HG03108 (cell line): Measurements from ENCODE around the gene PARD3B.

Experiments used
- ATAC-seq: cut with Tn5 transposase; IDR thresholded peaks from one replicate; pipeline ENCODE4 v1.9.1; 2021; ENCODE audit warnings: moderate library complexity; ENCODE audit not compliant: unreplicated experiment

The PARD3B gene

DNA sequence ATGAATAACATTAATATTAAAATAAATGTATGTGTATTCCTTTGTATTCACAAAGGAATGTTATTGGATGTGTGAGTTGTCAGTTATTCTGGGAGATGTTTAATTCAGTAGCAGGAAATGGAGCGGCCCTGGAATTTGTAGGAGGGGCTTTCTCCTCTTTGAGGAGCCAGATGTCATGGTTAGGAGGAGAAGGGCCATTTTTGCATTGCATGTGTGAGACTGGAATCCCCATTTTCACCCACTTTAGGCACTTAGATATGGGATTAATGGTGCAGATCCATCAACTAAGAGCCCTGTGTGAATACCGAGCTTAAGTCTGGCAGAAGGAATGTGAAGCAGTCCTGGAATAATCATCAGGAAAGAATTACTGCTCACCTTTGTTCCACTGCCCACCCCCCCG lies 439.2 kb downstream of the PARD3B start:
- no peak for ATAC-seq

DNA sequence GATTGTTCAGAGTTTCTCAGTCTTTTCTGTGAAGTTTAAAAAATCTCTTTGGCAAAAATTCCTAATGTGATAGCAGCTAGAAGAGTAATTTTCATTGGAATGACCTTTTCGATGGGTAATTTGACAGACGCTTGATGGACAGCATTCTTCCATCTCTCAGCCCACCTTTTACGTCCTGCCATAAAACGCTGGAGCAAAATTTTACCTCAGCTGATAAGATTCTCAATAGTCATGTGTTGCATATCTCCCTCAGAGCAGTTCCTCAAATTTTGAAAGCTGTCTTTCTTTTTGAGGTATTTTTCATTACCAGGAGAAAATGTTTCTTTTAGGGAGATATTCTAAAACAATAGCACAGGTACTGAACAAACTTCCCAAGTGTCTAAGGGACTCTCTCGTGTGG lies 441.4 kb downstream of the PARD3B start:
- ATAC-seq, result no peak

- no peak for ATAC-seq
Measured at GRCh38 chr2:204988836-204989235, 443.6 kb downstream of the PARD3B start.

- no peak for ATAC-seq
Measured at GRCh38 chr2:204989877-204990276, 444.6 kb downstream of the PARD3B start.

- ATAC-seq, result no peak
Measured at GRCh38 chr2:205001300-205001966, 456.2 kb downstream of the PARD3B start.

- ATAC-seq, result no peak
Measured at GRCh38 chr2:205002390-205002789, 457.1 kb downstream of the PARD3B start.

DNA sequence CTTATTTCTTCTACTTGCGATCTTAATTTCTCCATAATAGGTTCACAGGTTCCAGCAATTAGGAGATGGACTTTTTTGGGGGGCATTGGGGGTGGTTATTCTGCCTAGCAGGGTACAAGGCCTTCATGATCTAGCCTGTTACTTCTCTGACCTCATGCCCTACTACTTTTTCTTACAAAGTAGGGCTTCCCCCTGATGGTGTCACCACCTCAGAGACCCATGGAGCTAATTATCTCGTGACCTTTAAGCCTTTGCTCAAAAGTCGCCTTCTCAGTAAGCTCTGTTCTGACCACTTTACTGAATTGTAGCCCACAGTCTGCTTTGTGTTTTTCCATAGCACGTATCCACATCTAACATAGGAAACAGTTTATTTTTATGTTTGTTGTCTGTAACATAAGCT lies 458.0 kb downstream of the PARD3B start:
- no peak for ATAC-seq

DNA sequence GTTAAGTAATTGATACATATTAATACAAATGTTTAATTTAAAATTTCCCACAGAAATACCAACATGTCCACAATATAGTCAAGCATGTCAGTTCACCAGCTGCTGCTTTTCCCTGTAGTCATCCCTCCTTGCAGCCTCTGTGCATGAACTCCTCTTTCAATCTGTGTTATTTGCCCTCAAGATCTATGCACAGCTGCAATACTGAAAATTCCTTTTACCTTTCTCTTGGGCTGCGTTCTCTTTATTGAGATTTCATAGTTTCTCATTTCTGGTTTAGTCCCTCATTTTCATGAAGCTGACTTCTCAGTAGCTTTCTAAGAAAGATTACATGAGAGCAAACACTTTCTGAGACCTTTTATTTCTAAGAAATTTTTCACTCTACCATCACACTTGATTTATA lies 464.9 kb downstream of the PARD3B start:
- ATAC-seq, result no peak

- ATAC-seq, result no peak
Measured at GRCh38 chr2:205011031-205011430, 465.8 kb downstream of the PARD3B start.

GRCh38 chr2:205012961-205013360 lies 467.7 kb downstream of the PARD3B start:
- ATAC-seq, result no peak

GRCh38 chr2:205013586-205013985 lies 468.3 kb downstream of the PARD3B start:
- ATAC-seq, result no peak

GRCh38 chr2:205014201-205014600 lies 468.9 kb downstream of the PARD3B start:
- no peak for ATAC-seq

- ATAC-seq, result no peak
Measured at GRCh38 chr2:205017381-205017780, 472.1 kb downstream of the PARD3B start.

DNA sequence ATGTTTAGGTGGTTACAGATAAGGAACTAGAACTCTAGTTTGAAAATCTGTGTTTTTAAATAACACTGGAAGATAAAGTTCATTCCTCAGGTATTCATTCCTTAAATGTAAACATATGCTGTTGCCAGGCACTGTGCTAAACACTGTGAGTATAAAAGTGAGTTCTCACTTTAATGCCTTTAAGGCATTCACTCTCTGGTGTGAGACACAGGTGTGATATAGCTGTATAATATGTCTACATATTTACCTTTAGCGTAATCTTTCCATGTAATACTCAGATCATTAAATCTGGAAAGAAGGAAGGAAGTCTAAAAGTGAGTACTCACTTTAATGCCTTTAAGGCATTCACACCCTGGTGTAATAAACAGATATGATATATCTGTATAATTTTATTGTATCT lies 472.6 kb downstream of the PARD3B start:
- ATAC-seq, result no peak

DNA sequence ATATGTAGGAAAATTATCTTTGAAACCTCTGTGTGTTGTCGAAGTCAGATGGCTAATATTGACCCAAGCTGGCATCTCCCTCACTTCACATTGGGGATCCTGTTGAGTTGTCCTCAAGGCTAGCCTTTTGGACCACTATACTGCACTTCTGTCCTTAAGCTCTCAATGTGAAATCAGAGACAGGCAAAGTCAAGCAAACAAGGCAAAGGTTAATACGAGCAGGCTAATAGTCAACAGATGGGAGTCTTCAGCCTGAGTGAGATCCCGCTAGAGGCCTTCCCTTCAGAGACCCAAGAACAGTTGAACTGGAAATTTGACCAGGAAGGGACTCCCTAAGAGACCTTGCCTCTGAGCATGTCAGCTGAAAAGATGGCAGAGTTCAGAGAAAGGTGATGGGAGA lies 475.4 kb downstream of the PARD3B start:
- ATAC-seq, result no peak

DNA sequence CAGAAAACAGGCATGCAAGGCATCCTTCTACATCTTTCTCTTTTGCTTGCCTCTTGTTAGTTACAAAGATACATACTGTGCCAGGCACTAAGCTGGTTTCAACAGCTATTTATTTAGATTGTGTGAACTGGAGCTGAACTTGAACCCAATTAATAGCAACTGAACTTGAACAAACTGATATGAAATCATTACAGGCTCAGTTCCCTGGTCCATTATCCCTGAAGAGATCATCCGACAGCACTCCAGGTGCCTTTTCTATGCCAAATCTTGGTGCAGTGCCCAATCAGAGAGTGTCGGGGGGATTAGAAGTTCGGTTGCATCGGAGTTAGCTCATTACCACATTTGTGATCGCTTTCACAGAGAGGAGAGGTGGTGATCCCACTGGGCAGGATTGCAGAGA lies 477.6 kb downstream of the PARD3B start:
- no peak for ATAC-seq

- no peak for ATAC-seq
Measured at GRCh38 chr2:205024822-205025518, 479.7 kb downstream of the PARD3B start.

- ATAC-seq, result no peak
Measured at GRCh38 chr2:205025580-205026240, 480.4 kb downstream of the PARD3B start.

GRCh38 chr2:205030695-205031094 lies 485.4 kb downstream of the PARD3B start:
- no peak for ATAC-seq

DNA sequence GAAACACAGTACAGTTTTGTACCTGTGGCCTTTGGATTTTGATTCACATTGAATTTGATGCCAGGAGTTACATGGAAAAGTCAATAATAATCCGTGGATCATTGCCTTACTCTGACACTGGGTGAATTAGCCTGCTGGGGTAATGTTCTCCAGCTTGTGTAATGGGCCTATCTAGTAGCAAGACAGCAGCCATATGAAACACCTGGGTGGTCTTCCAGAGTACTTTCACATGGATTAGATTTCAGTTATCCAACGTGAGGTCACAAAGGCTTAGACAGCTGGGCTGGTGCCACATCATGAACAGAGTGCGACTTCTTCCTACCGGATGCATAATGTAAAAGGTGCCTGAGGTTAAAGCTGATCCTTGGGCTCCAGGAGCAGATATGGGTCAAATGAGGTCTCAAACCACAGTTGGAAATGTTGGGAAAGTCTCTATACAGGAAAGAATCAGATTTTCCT lies 486.8 kb downstream of the PARD3B start:
- no peak for ATAC-seq

DNA sequence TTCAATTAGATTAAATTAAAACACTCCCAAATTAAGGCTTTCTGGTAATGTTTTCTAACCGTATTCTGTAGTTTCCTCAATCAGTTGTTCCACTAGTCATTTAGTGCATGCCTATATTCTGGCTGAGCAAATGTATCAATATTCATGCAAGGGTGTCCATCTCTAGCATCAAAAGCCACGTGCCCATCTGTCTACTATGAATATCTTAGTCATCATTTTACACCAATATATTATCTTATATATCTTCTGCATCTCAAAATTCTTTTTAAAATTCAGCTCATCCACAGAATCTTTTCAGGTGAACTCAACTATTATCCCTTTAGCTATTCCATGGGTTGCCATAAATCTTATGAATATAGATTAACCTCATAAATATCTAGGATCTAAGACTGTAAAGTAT lies 488.2 kb downstream of the PARD3B start:
- ATAC-seq, result no peak

DNA sequence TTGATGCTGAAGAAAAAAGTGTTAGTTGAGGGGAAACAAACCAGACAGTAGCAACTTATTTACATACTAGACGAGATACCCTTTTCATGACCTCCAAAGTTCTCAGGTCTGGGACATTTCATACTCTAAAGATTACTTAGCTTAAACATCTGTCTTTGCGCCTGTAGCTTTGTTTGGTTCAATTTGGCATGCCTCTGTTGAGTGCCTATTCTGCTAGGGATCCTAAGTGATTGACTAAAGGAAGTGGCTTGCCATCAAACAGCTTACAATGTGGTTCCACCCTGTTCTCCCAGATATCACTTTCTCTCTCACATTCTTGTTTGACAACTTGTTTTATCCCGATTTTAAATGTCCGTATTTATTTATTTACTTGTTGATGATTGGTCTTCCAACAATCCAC lies 488.8 kb downstream of the PARD3B start:
- no peak for ATAC-seq
